K562 (cell line): ENCODE results near the gene FBXL13.
"Not testable (repeated sequence)": the region's sequence is repeated elsewhere in the genome, so short reads cannot be mapped to it uniquely, and the experiment has no call there.

Experiments used
- CEBPG ChIP-seq, 3 experiments: fragments of 200-800 bp in 1 of 3; sonication (Bioruptor generic) in 1 of 3; sonication (generic) in 1 of 3; formaldehyde crosslinking in 1 of 3; IDR thresholded peaks in 2 of 3; conservative IDR thresholded peaks in 1 of 3; 2 replicates each; pipeline versions ENCODE4 v1.6.1 to v1.8.0; 2016 to 2022; ENCODE audit warnings: missing compliant biosample characterization in 2 of 3, missing genetic modification characterization in 2 of 3, mild to moderate bottlenecking in 1 of 3, missing genetic modification reagents in 1 of 3
- CREB1 ChIP-seq, 2 experiments: sonication (generic) in 1 of 2; formaldehyde crosslinking in 1 of 2; IDR thresholded peaks; 2 replicates each; pipeline versions ENCODE4 v1.6.1 to v1.8.0; 2012 to 2022; ENCODE audit warnings: inconsistent platforms in 1 of 2, mild to moderate bottlenecking in 1 of 2, missing genetic modification reagents in 1 of 2, moderate library complexity in 1 of 2
- MAZ ChIP-seq, 2 experiments: fragments of 450-650 bp in 1 of 2; sonication (generic) in 1 of 2; formaldehyde crosslinking; IDR thresholded peaks in 1 of 2; conservative IDR thresholded peaks in 1 of 2; 2 replicates each; pipeline versions ENCODE4 v1.4.0 to v1.5.0; 2020; ENCODE audit warnings: mild to moderate bottlenecking in 1 of 2, missing genetic modification reagents in 1 of 2
- NFATC3 ChIP-seq: fragments of 450-650 bp; IDR thresholded peaks from 2 replicates; pipeline ENCODE4 v1.6.1; 2017; ENCODE audit warnings: mild to moderate bottlenecking
- POLR2AphosphoS5 ChIP-seq: IDR thresholded peaks from 2 replicates; pipeline ENCODE4 v1.6.1; 2011; ENCODE audit warnings: mild to moderate bottlenecking, low read depth, low read length, moderate library complexity; ENCODE audit not compliant: control insufficient read depth, insufficient read depth
- TF ChIP-seq, protein P1 (sequence below), 3 experiments: IDR thresholded peaks in 2 of 3; conservative IDR thresholded peaks in 1 of 3; 2 replicates each; pipeline ENCODE4 v1.5.1; 2011 to 2012; ENCODE audit warnings: low read length in 3 of 3, mild to moderate bottlenecking in 3 of 3, control low read depth in 2 of 3, improper control_type of control experiment in 1 of 3, inconsistent platforms in 1 of 3, low read depth in 1 of 3, mixed read lengths in 1 of 3, moderate library complexity in 1 of 3; ENCODE audit not compliant: insufficient read depth in 2 of 3
- TF ChIP-seq, protein P2 (sequence below): sonication (generic); formaldehyde crosslinking; IDR thresholded peaks from 2 replicates; pipeline ENCODE4 v1.8.0; 2022; ENCODE audit warnings: mild to moderate bottlenecking, missing genetic modification reagents
- TF ChIP-seq, protein P3 (sequence below): fragments of 200-800 bp; sonication (Bioruptor generic); IDR thresholded peaks from 2 replicates; pipeline ENCODE4 v1.6.1; 2016; ENCODE audit warnings: missing genetic modification characterization, missing compliant biosample characterization

DNA sequence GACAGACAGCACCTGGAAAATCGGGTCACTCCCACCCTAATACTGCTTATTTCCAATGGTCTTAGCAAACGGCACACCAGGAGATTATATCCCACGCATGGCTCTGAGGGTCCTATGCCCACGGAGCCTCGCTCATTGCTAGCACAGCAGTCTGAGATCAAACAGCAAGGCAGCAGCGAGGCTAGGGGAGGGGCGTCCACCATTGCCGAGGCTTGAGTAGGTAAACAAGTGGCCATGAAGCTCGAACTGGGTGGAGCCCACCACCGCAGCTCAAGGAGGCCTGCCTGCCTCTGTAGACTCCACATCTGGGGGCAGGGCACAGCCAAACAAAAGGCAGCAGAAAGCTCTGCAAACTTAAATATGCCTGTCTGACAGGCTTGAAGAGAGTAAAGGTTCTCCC lies 293.7 kb downstream of the FBXL13 start:
- not testable (repeated sequence) for TF ChIP-seq MAZ (CRISPR knock-in tag; conservative IDR thresholded peaks at IDR 0.05 in 1 of 2, IDR thresholded peaks at IDR 0.05 in 1 of 2); CEBPG (CRISPR knock-in tag; IDR thresholded peaks at IDR 0.05); CEBPG (tag; conservative IDR thresholded peaks at IDR 0.05 in 1 of 2, IDR thresholded peaks at IDR 0.05 in 1 of 2); CREB1 (IDR thresholded peaks at IDR 0.05); CREB1 (CRISPR knock-in tag; IDR thresholded peaks at IDR 0.05); NFATC3; POLR2AphosphoS5
- TF ChIP-seq, protein P1, sequence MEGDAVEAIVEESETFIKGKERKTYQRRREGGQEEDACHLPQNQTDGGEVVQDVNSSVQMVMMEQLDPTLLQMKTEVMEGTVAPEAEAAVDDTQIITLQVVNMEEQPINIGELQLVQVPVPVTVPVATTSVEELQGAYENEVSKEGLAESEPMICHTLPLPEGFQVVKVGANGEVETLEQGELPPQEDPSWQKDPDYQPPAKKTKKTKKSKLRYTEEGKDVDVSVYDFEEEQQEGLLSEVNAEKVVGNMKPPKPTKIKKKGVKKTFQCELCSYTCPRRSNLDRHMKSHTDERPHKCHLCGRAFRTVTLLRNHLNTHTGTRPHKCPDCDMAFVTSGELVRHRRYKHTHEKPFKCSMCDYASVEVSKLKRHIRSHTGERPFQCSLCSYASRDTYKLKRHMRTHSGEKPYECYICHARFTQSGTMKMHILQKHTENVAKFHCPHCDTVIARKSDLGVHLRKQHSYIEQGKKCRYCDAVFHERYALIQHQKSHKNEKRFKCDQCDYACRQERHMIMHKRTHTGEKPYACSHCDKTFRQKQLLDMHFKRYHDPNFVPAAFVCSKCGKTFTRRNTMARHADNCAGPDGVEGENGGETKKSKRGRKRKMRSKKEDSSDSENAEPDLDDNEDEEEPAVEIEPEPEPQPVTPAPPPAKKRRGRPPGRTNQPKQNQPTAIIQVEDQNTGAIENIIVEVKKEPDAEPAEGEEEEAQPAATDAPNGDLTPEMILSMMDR (IDR thresholded peaks at IDR 0.05 in 2 of 3, conservative IDR thresholded peaks at IDR 0.05 in 1 of 3; ENCODE audit: insufficient read depth in 2 of 3, low read depth in 1 of 3, low read length in 3 of 3), result not testable (repeated sequence)
- TF ChIP-seq, protein P2, sequence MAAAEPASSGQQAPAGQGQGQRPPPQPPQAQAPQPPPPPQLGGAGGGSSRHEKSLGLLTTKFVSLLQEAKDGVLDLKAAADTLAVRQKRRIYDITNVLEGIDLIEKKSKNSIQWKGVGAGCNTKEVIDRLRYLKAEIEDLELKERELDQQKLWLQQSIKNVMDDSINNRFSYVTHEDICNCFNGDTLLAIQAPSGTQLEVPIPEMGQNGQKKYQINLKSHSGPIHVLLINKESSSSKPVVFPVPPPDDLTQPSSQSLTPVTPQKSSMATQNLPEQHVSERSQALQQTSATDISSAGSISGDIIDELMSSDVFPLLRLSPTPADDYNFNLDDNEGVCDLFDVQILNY (CRISPR knock-in tag), result not testable (repeated sequence)
- TF ChIP-seq, protein P3, sequence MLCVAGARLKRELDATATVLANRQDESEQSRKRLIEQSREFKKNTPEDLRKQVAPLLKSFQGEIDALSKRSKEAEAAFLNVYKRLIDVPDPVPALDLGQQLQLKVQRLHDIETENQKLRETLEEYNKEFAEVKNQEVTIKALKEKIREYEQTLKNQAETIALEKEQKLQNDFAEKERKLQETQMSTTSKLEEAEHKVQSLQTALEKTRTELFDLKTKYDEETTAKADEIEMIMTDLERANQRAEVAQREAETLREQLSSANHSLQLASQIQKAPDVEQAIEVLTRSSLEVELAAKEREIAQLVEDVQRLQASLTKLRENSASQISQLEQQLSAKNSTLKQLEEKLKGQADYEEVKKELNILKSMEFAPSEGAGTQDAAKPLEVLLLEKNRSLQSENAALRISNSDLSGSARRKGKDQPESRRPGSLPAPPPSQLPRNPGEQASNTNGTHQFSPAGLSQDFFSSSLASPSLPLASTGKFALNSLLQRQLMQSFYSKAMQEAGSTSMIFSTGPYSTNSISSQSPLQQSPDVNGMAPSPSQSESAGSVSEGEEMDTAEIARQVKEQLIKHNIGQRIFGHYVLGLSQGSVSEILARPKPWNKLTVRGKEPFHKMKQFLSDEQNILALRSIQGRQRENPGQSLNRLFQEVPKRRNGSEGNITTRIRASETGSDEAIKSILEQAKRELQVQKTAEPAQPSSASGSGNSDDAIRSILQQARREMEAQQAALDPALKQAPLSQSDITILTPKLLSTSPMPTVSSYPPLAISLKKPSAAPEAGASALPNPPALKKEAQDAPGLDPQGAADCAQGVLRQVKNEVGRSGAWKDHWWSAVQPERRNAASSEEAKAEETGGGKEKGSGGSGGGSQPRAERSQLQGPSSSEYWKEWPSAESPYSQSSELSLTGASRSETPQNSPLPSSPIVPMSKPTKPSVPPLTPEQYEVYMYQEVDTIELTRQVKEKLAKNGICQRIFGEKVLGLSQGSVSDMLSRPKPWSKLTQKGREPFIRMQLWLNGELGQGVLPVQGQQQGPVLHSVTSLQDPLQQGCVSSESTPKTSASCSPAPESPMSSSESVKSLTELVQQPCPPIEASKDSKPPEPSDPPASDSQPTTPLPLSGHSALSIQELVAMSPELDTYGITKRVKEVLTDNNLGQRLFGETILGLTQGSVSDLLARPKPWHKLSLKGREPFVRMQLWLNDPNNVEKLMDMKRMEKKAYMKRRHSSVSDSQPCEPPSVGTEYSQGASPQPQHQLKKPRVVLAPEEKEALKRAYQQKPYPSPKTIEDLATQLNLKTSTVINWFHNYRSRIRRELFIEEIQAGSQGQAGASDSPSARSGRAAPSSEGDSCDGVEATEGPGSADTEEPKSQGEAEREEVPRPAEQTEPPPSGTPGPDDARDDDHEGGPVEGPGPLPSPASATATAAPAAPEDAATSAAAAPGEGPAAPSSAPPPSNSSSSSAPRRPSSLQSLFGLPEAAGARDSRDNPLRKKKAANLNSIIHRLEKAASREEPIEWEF (CRISPR knock-in tag), result not testable (repeated sequence)
